GM13977 (cell line): ENCODE results near the gene SCYGR6.

Experiments used
- DNase-seq: peaks from one replicate; pipeline ENCODE4 v3.0.0; 2012; ENCODE audit warnings: low spot score
- in situ Hi-C: fragments of 300-500 bp; cut with MboI; formaldehyde crosslinking; loops from one replicate; pipeline ENCODE4 v1.12.0; 2022; ENCODE audit warnings: low sequenced_read_pairs, low pct_unique_long_range_greater_than_20kb, mixed read lengths, inconsistent platforms; ENCODE audit not compliant: unreplicated experiment
- TF ChIP-seq, protein P1 (sequence below): IDR thresholded peaks from 2 replicates; pipeline ENCODE4 v1.5.1; 2012; ENCODE audit warnings: mild to moderate bottlenecking, control low read depth; ENCODE audit not compliant: insufficient read depth; ENCODE audit errors: extremely low read depth, missing control alignments

The SCYGR6 gene

DNA sequence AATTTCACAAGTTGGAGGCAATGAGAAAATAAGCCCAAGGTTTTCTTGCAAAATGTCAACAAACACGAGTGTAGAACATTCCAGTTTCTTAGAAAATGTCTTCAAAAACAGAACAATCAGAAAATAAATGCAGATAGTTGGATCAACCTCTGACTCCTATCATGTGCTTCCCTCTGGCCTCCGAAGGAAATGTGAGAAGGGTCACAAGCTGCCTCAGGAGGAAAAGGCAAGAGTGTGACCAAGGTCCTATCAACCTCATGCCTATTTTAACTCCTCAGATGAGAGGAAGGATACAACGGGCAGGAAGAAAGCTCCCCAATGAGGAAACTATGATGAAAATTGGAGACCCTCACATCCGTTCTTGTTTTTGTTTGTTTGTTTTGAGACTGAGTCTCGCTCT, 50.1 kb downstream of the SCYGR6 start:
- TF ChIP-seq, protein P1, sequence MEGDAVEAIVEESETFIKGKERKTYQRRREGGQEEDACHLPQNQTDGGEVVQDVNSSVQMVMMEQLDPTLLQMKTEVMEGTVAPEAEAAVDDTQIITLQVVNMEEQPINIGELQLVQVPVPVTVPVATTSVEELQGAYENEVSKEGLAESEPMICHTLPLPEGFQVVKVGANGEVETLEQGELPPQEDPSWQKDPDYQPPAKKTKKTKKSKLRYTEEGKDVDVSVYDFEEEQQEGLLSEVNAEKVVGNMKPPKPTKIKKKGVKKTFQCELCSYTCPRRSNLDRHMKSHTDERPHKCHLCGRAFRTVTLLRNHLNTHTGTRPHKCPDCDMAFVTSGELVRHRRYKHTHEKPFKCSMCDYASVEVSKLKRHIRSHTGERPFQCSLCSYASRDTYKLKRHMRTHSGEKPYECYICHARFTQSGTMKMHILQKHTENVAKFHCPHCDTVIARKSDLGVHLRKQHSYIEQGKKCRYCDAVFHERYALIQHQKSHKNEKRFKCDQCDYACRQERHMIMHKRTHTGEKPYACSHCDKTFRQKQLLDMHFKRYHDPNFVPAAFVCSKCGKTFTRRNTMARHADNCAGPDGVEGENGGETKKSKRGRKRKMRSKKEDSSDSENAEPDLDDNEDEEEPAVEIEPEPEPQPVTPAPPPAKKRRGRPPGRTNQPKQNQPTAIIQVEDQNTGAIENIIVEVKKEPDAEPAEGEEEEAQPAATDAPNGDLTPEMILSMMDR = no peak
- in situ Hi-C loops = loop anchor here (25.0 kb wide), 1 partner anchor 188 kb away; the partner anchor contains the start of gene DAW1
- DNase-seq = no peak
